ENCODE results near the gene CASK.

CASK gene

DNA sequence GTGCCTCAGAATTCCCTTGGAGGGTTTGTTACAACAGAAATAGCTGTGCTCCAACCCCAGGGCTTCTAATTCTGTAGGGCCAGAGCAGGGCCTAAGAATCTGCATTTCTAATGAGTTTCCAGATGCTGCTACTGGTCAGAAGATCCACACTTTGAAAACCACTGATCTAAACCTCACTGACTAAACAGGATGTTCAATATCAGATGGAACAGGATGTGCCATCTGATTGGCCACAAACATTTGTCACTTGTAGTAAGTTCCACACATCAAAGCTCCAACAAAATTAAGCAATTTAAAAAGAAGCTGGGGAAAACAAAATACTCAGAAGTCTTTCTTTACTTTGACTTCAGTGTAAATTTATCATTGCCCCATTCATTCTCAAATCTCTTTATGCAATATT, 14.3 kb downstream of the CASK start:
- DNase-seq (ENCODE audit: low spot score) = no peak

DNA sequence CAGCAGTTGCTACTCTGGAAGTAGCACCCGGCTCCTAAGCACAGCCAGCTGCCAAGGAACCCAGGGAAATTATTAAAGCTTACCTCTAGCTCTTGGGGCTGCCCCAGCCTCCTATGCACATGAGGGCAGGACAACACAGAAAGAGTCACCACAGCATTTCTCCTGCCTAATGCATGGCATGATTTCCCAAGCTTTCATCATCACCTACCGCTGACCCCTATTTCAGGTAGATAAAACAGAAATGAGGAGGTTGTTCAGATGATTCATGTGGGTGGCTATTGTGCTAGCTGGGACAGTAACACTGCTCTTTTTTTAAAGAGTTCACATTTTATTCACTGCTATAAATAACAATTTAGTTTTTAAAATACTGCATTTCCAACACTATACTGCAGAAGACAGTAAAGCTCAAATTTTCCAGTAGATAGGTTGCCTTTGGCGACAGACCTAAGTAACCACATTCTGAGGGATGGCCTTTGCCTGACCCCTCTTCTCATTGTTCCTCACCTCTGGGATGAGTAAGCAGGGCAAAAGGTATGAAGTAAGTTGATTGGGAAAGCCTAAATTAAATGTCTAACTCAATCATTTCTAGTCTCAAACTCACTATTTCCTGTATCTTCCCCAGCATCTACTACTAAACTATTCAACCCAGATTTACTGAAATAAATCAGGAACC, 16.7 kb downstream of the CASK start:
- DNase-seq (ENCODE audit: low spot score) = no peak

DNA sequence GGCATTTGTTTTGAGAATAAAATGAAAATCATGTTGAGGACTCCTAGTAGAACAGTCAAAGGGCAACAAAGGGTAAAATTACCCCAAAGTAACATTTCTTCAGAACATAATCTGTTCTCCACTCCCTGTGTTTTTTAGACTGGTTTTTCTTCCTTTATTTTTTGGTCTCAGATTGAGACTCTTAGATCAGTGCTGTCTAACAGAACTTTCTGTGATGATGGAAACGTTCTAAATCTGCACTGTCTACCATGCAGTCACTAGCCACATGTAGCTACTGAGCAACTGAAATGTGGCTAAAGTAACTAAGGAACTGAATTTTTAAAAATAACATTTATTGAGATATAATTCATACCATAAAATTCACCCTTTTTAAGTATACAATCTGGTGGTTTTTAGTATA, 19.8 kb downstream of the CASK start:
- DNase-seq (ENCODE audit: low spot score) = no peak

GRCh38 chrX:41900321-41900720, 23.0 kb downstream of the CASK start:
- no peak for DNase-seq (ENCODE audit: low spot score)

- no peak for DNase-seq (ENCODE audit: low spot score)
These were observed 27.5 kb downstream of the CASK start for GRCh38 chrX:41895826-41896225.

- no peak for DNase-seq (ENCODE audit: low spot score)
These were observed 33.3 kb downstream of the CASK start for GRCh38 chrX:41890026-41890423.

DNA sequence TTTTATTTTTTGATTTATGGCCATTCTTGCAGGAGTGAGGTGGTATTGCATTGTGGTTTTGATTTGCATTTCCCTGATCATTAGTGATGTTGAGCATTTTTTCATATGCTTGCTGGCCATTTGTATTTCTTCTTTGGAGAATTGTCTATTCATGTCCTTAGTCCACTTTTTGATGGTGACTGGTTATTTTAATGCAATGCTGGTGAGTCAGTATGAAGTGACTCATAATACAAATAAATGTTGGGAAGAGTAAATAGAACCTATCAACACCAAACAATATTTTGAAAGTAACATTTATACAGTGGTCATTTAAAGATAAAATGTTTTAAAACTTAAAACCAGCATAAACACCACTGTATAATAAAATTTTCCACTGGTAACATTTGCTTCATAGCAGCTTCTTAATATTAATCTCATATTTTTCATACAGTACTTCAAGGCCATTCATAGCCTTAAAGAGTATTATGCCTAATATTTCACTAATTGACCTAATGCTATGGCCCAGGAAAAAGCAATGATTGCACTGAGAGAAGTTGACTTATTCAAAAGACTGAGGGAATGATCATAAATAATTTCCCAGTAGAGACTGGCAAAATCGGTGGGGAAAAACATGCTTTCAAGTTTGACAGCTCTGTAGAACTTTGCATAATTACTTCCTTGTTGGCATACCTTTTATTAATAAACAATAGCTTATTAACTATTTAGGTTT, 33.9 kb downstream of the CASK start:
- no peak for DNase-seq (ENCODE audit: low spot score)

DNA sequence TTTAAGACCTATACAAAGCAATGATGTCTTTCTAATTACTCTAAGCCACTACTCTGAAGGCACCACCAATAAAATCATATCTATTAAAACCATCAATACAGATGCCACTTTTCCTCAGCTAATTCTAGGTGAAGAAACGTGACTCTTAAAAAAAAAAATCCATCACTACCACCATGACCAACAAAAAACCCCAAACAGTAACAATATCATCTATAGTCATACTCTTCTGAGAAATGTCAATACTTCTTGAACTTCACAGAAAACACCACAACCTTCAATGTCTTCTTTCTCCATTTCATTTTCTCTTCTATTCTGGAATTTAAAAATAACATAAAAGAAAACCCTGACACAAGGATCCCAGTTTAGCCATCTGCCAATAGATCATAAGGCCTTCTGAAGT, 35.7 kb downstream of the CASK start:
- DNase-seq (ENCODE audit: low spot score) = no peak

DNA sequence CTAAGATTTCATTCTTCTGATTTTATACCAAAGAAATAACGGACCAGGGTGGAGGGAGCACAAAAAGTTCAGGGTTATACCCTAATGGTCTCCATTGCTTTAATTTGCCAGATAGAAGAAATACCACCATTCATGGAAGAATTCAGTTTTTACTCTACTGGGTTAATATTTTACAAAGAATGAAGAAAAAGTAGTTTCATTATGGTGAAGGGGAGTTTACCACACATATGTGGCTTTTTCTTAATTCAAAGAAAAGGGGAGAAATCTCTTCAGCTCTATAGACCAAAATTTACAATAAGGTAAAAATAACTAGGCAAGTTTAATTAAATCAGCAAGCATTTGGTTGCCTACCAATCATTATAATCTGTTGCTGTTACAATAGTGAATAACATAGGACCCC, 37.6 kb downstream of the CASK start:
- no peak for DNase-seq (ENCODE audit: low spot score)

DNA sequence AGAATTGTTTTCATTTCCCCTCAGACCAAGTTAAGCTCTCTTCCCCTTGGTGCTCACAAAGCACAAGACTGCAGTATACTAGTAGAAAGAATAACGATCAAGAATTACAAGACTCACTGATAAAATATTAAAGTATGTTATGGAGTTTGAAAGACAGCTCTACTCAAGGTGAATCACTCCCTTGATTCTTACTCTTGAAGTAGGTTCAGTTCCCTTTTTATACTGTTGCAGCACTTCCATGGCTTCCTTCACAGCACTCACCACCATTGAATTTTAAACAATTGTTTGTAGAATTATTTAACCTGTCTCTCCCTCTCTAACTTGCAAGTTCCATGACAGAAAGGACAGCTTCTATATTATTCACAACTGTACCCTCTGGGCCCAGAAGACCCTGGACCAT, 42.2 kb downstream of the CASK start:
- DNase-seq (ENCODE audit: low spot score) = no peak

DNA sequence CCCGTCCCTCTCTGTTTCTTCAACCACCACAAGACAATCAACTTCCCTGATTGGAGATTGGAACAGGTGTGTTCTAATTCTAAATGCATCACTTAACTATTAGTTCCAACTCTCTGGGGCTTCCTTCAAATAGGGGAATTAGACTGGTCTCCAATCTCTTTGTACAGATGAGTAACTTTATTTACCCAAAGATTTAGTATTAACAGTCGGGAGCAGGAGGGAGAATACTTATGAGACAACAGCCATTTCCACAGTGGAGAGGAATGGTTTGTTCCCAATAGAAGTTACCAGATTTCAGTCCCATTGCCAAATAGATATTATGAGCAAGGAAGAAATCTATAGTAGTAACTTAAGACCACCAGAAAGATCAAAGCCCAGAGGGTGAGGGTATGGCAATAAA, 46.2 kb downstream of the CASK start:
- DNase-seq (ENCODE audit: low spot score) = no peak

- DNase-seq (ENCODE audit: low spot score) = no peak
These were observed 48.2 kb downstream of the CASK start for GRCh38 chrX:41875142-41875541.

- DNase-seq (ENCODE audit: low spot score) = no peak
These were observed 52.6 kb downstream of the CASK start for GRCh38 chrX:41870719-41871151.

- no peak for DNase-seq (ENCODE audit: low spot score)
These were observed 54.9 kb downstream of the CASK start for GRCh38 chrX:41868392-41868977.

GRCh38 chrX:41863343-41864203, 59.8 kb downstream of the CASK start:
- DNase-seq (ENCODE audit: low spot score) = no peak

- no peak for DNase-seq (ENCODE audit: low spot score)
These were observed 60.7 kb downstream of the CASK start for GRCh38 chrX:41862562-41863184.

GRCh38 chrX:41858161-41858775, 65.1 kb downstream of the CASK start:
- no peak for DNase-seq (ENCODE audit: low spot score)

GRCh38 chrX:41857670-41858069, 65.7 kb downstream of the CASK start:
- DNase-seq (ENCODE audit: low spot score) = no peak

GRCh38 chrX:41846714-41847113, 76.6 kb downstream of the CASK start:
- no peak for DNase-seq (ENCODE audit: low spot score)

DNA sequence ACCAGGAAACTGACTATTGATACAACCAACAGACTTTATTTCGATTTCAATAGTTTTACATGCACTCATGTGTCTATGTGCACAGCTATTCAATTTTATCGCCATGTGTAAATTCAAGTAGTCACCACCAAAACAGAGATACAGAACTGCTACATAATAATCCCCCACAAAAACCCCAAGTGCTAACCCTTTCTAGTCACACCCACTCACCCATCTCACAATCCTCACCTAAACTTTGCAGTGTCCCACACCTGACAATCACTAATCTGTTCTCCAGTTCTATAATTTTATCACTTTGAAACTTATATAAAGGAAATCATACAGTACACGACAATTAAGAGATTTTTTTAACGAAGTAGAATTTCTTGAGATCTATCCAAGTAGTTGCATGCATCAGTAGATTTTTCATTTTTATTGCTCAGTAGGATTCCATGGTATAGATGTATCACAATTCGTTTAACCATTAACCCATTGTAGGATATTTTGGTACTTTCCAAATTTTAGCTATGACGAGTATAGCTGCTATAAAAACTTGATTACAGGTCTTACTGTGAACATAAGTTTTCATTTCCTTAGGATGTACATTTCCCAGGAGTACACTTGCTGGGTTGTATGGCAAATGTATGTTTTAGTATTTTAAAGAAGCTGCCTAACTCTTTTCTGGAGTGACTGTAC, 85.9 kb downstream of the CASK start:
- no peak for DNase-seq (ENCODE audit: low spot score)

- no peak for DNase-seq (ENCODE audit: low spot score)
These were observed 94.5 kb downstream of the CASK start for GRCh38 chrX:41828826-41829225.

Measured in RKO (cell line).